Right kidney (tissue), 9 donors: ENCODE measurements around the gene PSMA5.
"Not testable (repeated sequence)": the region's sequence is repeated elsewhere in the genome, so short reads cannot be mapped to it uniquely, and the experiment has no call there.

Experiments used
- DNase-seq: peaks from one replicate; pipeline ENCODE4 v3.0.0-alpha.2; 2016
- long read RNA-seq, 8 donors: transcript quantifications; one replicate each; lab custom pipeline, GENCODE V29; 2026

PSMA5 gene
- long read RNA-seq, donor 1, transcript PSMA5-201 (9 exons, 3,729 nt): major isoform, 60 of 71 reads
- long read RNA-seq, donor 1, partial matches to known transcripts: 5 of 71 reads
- long read RNA-seq, donor 1, other reads (novel, unspliced or antisense): 6 of 71 reads
- long read RNA-seq, donor 2, transcript PSMA5-201 (9 exons, 3,729 nt): major isoform, 30 of 35 reads
- long read RNA-seq, donor 2, partial matches to known transcripts: 0 of 35 reads
- long read RNA-seq, donor 2, other reads (novel, unspliced or antisense): 5 of 35 reads
- long read RNA-seq, donor 3, transcript PSMA5-201 (9 exons, 3,729 nt): major isoform, 30 of 30 reads
- long read RNA-seq, donor 3, partial matches to known transcripts: 0 of 30 reads
- long read RNA-seq, donor 3, other reads (novel, unspliced or antisense): 0 of 30 reads
- long read RNA-seq, donor 4, transcript PSMA5-201 (9 exons, 3,729 nt): major isoform, 43 of 44 reads
- long read RNA-seq, donor 4, partial matches to known transcripts: 0 of 44 reads
- long read RNA-seq, donor 4, other reads (novel, unspliced or antisense): 0 of 44 reads
- long read RNA-seq, donor 5, transcript PSMA5-201 (9 exons, 3,729 nt): major isoform, 54 of 71 reads
- long read RNA-seq, donor 5, partial matches to known transcripts: 12 of 71 reads
- long read RNA-seq, donor 5, other reads (novel, unspliced or antisense): 5 of 71 reads
- long read RNA-seq, donor 6, transcript PSMA5-201 (9 exons, 3,729 nt): major isoform, 60 of 60 reads
- long read RNA-seq, donor 6, partial matches to known transcripts: 0 of 60 reads
- long read RNA-seq, donor 6, other reads (novel, unspliced or antisense): 0 of 60 reads
- long read RNA-seq, donor 7, transcript PSMA5-201 (9 exons, 3,729 nt): major isoform, 72 of 73 reads
- long read RNA-seq, donor 7, partial matches to known transcripts: 0 of 73 reads
- long read RNA-seq, donor 7, other reads (novel, unspliced or antisense): 0 of 73 reads
- long read RNA-seq, donor 8, transcript PSMA5-201 (9 exons, 3,729 nt): major isoform, 47 of 60 reads
- long read RNA-seq, donor 8, partial matches to known transcripts: 12 of 60 reads
- long read RNA-seq, donor 8, other reads (novel, unspliced or antisense): 0 of 60 reads

DNA sequence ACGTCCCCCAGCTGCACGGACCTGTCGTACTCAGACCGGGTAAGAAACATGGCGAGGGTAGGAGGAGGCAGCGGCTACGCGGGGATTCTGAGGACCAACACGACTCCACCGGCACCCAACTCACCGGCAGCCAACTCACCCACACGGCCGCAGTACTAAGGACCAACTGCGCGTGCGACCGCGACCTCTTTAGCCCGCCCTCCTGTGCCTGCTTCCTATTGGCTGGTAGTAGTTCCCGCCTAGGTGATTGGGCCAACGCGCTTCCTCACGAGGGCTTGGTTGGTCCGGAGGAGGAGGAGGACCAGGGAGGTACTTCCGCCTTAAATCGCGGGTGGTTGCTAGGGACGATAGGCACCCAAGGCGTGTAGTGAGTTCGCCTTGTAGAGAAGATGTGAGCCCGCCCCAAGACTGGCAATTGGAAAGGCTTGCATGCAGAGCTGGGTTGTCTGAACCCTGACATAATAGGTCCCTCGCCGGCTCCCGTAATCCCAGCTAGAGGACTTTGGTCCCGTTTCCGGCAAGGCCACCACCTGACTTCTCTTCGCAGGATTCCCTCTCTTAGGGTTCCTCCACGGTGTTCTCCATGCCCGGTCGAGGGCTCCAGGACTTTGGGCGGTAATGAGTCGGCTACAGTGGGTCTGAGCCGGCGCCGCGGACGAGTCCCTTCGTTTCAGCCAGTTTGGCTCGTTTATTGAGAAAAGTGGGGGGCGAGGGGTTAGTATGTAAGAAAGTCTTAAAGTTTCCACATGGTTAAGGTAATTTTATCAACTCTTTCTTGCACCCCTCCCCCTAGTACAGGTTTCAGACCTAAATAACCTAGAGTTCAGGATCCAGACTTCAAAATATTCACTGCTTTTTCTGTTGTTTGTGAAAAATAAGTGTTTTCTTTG is at the start of gene PSMA5:
PSMA5 (minus strand) TSS at position 168 of the 890 bp plus-strand sequence; CDS start at position 50, 118 bp downstream.
- DNase-seq: peak; percentile 84

DNA sequence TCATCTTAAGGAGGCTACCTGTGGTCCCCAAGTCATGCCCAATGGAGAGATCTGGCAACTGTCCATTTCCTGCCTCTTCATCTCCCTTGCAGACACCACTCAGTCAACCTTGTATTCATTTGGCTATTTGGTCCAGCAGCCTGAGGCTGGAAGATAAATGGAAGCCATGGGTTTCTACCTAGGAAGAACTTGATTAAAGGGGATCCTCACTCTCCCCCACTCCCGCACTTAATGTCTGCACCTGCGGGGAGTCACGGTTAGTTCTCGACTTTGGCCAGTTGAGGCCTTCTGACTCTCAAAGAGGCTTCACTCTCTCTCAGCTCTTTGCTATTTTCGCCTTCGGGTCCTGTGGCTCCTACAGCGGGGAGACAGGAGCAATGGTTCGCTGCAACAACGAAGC is 49.0 kb upstream of the PSMA5 start:
- no peak for DNase-seq

DNA sequence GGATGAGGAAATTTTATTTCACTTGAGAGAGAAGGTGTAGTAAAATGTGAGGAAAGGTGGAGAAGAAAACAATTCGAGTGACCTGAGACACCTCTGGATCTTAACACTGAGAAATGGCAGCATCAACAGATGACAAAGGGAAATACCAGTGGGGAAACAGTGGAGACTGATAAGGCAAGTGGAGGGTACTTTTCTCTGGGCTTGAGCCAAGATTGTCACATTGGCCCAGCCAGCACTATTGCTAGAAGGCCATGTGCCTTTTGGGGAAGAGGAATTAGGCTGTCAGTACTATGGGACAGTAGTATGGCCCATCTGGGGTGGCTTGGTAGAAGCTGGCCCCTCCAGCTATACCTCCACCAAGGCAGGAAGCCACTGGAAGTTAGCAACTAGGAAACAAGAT is 48.4 kb upstream of the PSMA5 start:
- no peak for DNase-seq

DNA sequence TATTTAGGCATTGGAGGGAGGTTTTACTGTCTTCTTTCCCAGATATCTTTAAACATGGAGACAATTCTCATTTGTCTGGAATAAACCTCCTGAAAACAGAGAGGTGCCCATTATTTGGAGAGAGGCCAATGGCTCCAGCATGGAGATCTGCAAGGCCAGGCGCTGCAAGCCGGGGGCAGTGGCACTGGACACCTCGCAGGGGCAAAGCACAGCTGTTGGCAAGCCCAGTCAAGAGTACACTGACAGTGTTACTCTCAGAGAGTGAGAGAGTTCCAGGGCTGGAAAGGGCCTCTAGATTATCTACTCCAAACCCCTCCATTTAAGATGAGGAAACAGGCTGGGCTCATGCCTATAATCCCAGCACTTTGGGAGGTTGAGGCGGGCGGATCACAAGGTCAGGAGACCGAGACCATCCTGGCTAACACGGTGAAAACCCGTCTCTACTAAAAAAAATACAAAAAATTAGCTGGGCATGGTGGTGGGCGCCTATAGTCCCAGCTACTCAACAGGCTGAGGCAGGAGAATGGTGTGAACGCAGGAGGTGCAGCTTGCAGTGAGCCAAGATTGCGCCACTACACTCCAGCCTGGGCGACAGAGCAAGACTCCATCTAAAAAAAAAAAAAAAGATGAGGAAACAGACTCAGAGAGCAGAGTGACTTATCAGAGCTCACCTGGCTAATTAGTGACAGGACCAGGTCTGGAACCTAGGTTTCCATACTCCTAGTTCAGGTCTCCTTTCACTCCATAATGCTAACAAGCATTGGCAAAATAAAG is 47.2 kb upstream of the PSMA5 start:
- DNase-seq: not testable (repeated sequence)

DNA sequence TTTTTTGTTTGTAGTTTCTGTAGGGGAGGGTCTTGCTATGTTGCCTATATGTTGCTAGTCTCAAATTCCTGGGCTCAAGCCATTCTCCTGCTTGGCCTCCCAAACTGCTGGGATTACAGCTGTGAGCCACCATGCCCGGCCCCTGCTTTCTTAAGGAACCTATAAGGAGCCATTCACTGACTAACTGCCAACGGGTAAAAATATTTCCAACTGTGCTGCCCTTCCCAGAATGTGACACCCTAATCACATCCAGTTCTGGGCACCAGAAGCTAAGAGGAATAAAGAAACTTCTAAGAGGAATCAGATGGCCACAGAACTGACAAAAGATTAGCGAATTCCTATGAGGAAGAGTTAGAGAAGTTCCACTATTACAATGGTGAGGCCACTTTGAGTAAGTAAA is 46.5 kb upstream of the PSMA5 start:
- no peak for DNase-seq

DNA sequence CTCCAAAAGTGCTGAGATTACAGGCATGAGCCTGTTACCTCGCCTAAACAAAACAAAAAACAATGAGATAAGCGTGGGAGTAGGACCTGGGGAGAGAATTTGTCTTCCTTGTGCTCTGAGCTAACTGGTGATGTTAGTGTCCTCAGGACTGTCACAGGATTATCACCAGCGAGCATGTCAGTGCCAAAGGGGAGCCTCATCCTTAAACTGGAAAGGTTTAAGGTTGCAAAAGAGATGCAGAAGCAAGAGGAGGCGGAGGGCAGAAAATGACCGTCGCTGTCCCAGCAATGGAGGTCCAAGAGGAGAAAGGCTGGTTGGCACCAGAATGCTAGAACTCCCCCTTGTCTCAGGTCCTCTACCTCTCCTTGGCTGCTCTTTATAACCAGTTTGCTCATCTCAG is 44.0 kb upstream of the PSMA5 start:
- DNase-seq: no peak

DNA sequence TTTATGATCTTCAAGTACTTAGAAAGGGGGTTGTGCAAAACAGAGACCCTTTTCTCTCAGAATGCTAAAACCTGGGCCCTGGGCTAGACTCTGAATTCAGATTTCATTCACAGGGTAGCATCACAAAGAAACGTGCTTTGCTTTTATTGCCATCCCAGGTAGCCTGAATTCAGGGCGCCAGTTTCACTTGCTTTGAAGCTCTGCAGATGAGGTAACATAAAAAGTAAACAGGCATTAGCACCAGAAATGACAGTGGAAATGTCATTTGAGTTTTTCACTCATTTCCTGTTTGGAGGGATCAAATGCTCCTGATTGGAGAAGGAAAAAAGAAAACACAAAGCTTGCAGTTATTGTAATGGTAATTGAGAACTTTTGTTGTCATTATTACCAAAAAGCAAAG is 42.7 kb upstream of the PSMA5 start:
- no peak for DNase-seq

DNA sequence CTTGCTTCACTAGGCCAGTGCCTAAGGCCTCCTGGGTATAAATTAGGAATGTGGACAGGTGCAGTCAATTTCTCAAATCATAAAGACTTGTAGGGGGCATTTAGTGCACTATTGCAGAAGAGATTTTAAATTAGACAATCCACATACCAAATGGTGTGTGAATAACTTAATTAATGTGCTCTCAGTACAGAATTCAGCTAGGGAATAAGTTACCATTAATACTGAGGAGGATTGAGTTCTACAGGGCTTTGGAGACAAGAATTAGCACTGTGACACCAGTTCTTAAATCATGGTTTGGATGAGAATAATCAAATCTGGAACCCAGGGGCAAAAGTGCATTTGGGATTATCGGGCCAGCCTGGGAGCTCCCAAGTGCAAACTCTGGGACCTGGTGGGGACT is 41.8 kb upstream of the PSMA5 start:
- DNase-seq: no peak

DNA sequence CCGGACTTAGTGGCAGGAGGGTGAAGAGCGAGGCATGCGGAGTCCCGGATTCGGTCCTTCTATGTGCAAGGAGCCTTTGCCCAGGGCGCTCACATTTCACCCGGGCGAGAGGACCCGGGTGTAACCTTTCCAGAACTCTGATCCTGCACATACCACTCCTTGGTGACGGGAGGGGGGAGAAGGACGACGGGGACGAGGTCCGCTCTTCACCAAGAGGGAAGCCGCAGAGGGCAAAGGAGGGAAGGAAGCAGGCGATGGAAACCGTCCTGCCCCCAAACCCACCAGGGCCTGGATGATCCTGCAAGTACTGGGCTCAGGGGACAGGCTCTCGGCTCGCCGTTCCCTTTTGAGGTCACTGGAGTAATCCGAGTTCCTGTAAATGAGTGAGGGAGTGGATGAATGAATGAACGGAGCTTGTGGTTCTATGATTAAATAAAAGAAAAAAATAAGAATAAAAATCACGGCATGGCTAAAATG is 41.1 kb upstream of the PSMA5 start:
- peak; percentile 36 for DNase-seq

DNA sequence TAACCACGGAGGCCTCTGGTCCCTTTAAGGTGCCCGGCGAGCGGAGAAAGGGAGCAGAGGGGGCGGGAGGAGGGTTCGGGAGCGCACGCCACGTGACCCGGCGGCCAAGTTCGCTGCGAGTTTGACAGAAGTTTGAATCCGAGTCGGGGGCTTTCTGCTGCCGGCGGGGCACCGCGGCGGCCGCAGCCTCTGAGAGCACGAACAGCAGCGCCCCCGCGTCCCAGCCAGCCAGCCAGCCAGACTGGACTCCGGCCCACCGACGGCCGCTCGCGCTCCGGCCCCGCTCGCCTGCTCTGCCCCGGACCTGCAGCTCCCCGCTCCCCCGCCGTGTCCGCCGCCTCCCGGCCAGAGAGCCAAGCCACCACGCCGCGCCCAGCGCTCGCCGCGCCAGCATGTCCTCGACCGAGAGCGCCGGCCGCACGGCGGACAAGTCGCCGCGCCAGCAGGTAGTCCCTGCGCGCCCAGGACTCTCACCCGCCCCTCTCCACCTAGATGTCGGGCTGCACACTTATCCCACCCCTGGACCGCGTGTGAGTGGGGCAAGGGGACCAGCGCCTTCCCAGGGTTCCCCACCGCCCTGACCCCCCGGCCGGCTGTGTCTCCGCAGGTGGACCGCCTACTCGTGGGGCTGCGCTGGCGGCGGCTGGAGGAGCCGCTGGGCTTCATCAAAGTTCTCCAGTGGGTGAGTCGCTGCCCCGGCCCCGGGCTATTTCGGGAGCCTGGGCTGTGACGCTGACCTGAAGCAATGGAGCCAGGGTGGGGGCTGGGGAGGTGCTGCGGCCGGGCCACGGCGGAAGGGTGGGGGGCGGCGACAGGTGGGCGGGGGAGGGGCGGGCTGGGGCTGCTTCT is 40.4 kb upstream of the PSMA5 start, which contains the start of gene SYPL2:
SYPL2 (plus strand) TSS at position 95 of the 849 bp plus-strand sequence; CDS start at position 393, 298 bp downstream.
- peak; percentile 79 for DNase-seq

DNA sequence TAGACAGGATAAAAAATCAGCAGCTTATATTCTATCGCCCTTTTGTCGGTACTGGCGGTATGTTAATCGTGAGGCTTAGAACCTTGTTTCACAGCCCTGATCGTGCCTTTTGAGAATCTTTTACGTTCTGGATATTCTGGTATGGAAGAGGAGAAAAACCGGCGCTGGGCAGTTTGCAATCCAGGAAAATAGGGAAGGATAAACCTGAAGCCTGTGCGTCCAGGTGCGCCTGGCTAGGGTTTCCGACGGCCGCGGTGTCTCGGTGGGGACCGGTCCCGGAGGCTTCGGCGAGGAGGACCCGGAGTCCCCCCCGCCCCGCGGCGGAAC is 39.8 kb upstream of the PSMA5 start:
- no peak for DNase-seq

DNA sequence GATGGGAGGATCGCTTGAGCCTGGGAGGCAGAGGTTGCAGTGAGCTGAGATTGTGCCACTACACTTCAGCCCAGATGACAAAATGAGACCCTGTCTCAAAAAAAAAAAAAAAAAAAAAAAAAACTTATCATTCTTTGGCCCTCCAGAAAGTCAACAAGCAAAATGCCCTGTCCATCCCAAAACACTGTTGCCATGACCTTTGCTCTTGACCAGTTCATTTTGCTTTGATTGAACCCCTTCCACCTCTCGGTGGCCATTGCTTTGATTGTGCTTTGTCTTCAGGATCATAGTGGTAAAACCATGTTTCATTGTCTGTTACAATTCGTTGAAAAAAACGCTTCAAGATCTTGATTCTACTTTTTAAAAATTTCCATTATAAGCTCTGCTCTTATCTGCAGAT is 31.6 kb upstream of the PSMA5 start:
- no peak for DNase-seq

DNA sequence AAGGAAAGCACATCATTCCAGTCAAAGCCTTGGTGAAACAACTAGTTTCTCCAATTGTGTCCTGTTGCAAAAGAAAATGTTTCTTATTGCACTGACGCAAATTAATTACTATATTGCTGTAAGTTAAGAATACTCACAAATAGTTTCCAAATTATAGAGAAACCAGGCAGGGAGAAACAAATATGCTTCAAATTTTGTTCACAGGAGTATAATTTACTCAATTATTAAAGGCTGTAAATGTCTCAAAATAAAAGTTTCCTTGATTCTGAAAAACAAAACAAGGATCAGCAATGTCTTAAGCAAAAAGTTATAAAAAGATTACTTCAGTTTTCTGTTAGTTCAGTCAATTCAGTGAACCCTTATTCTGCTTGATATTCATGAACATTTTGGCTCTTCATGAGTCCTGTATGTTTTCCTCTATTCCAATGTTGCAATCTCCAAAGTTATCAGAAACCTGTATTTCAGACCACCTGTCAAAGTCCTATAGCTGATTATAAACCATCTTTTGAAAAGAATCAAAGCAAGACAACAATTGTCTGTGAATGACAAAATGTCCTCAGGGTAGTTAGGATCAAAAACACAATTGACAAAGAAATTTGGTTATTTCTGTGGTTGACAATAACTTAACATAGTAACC is 28.4 kb upstream of the PSMA5 start:
- no peak for DNase-seq

DNA sequence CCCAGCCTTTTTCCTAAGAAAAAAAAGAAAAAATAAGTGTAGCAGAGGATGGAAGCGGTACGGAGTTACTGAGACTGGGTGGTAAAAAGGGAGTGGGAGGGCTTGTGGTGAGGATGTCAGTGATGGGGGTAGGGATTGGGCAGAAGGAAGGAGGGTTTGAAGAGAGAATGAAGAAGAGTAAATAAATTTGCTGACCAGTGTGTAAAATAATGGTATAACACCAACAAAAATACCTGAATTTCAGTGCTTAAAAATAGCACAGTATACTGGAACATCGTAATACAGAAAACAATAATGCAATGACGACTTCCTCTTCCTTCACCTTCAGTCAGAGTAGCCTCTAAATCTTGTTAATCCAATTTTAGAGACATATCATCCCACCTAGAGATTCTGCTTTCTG is 21.3 kb upstream of the PSMA5 start:
- no peak for DNase-seq

DNA sequence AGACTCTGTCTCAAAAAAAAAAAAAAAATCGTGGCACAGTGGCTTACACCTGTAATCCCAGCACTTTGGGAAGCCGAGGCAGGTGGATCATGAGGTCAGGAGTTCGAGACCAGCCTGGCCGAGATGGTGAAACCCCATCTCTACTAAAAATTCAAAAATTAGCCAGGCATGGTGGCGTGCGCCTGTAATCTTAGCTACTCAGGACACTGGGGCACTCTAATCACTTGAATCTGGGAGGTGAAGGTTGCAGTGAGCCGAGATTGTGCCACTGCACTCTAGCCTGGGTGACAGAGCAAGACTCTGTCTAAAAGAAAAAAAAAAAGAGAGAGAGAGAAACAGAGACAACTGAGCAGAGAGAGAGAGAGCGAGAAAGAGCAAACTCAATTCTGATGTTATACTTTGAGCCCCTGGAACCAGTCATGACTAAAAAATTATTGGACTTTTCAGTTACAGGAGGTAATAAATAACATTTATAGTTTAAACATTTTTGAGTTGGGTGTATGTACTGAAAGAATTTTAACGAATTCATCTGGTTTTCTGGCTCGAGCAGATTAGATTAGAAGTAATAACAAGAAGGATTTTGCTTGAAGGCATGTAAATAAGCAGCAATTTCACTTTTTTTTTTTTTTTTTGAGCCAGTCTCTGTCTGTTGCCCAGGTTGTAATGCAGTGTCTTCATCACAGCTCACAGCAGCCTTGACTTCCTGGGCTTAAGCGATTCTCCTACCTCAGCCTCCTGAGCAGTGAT is 19.9 kb upstream of the PSMA5 start:
- not testable (repeated sequence) for DNase-seq

DNA sequence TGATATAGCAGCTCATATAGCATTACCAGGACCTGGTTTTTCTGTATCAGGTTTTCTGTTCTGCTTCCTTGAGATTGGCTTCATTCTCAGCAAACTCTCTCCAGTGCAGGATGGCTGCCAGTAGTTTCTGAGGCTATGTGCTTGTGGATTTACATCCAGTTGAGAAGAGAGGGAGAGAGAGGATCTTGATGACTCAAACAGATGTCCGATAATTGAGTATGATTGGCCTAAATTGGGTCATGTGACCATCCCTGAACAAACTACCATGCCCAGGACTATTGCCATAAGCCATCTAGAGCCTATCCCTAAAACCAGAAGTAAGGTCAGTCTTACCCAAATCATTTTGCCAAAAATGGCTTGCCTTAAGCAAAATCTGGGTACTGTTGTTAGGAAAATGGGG is 18.1 kb upstream of the PSMA5 start:
- no peak for DNase-seq

DNA sequence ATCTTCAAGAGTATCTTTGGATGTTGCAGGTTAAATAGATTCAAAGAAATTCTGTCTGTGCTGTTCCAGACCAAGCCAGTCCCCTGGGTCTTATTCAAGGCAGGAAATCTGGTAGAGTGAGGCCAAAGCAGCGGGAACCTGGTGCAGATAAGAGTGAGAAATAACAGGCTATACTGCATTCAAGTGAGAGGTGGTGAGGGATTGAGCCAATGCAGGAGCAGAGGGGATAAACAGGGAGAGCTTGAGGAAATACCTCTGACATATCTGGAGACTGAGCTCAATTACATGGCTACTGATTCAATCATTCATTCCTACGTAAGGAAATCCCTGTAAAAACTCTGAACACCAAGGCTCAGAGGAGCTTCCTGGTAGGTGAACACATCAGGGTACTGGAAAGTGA is 17.2 kb upstream of the PSMA5 start:
- no peak for DNase-seq

DNA sequence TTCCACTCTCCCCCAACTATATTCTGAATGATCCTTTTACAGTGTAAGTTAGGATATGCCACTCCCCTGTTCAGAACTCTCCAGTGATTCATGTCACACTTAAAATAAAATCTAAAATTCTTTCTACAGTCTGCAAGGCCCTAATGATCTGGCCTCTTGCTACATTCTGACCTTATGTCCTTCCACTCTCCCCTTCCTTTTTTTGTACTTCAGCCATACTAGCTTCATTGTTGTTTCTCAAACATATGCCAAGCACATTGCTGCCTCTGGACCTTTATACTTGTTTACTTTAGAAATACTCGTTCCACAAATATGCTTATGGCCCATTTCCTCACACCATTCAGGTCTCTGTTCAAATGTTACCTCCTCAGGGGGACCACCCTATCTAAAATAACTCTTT is 14.8 kb upstream of the PSMA5 start:
- DNase-seq: no peak

DNA sequence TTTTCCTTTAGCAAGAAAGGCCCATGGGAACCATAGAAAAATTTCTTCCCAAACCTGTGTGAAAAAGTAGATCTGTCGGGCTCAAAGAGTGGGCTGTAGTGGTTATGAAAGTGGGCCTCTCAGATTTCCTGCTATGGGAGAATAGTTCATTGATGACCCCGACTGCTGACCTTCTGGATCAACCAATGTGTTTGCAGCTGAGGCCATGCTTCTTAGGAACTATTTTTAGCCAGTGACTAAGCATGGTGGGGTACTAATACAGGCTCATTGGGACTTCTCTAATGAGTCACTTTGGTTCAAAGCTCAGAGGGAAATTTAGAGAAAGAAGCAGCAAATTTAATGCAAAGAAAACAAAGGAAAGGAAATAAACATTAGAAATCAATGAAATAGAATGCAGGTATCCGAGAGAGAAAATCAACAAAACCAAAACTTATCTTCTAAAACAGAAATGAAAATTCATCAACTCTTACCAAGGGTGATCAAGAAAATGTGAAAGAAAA is 12.6 kb upstream of the PSMA5 start:
- no peak for DNase-seq
